H9 (cell line): ENCODE measurements around the gene NUMBL. TPM values are rescaled to one million over a fixed set of nuclear protein-coding genes. Genes with fewer than 3 reads are reported as not detected.

Experiments
- DNase-seq: peaks from one replicate; pipeline ENCODE4 v3.0.0-alpha.2; 2017
- H2AFZ ChIP-seq: one replicate; pipeline ENCODE4 v1.6.1; 2013; ENCODE audit warnings: mild to moderate bottlenecking, low read length, control low read depth, moderate library complexity
- H2AK5ac ChIP-seq: 2 replicates; pipeline ENCODE4 v1.6.1; 2013; ENCODE audit warnings: low read length, control low read depth, mixed read lengths; ENCODE audit not compliant: insufficient read length
- H2BK120ac ChIP-seq: one replicate; pipeline ENCODE4 v1.6.1; 2013; ENCODE audit warnings: low read depth, mild to moderate bottlenecking, low read length, control low read depth, inconsistent platforms; ENCODE audit not compliant: poor library complexity, severe bottlenecking
- H2BK12ac ChIP-seq: 2 replicates; pipeline ENCODE4 v1.6.1; 2013; ENCODE audit warnings: low read length, control low read depth, mixed read lengths, low read depth; ENCODE audit not compliant: insufficient read length
- H2BK15ac ChIP-seq: 2 replicates; pipeline ENCODE4 v1.6.1; 2013; ENCODE audit warnings: low read depth, low read length, control low read depth
- H2BK20ac ChIP-seq: one replicate; pipeline ENCODE4 v1.6.1; 2013; ENCODE audit warnings: low read depth, mild to moderate bottlenecking, low read length, control low read depth, inconsistent platforms; ENCODE audit not compliant: poor library complexity, severe bottlenecking
- H2BK5ac ChIP-seq: 2 replicates; pipeline ENCODE4 v1.6.1; 2013; ENCODE audit warnings: low read length, control low read depth, mixed read lengths; ENCODE audit not compliant: insufficient read length
- H3K14ac ChIP-seq: 2 replicates; pipeline ENCODE4 v1.6.1; 2013; ENCODE audit warnings: low read length, control low read depth; ENCODE audit not compliant: insufficient read depth
- H3K18ac ChIP-seq: 2 replicates; pipeline ENCODE4 v1.6.1; 2013; ENCODE audit warnings: low read depth, mild to moderate bottlenecking, mixed read lengths, low read length, control low read depth; ENCODE audit not compliant: insufficient read length
- H3K23ac ChIP-seq: 2 replicates; pipeline ENCODE4 v1.6.1; 2013; ENCODE audit warnings: low read length, control low read depth, mixed read lengths, low read depth; ENCODE audit not compliant: insufficient read length
- H3K23me2 ChIP-seq: 2 replicates; pipeline ENCODE4 v1.6.1; 2013; ENCODE audit warnings: low read depth, mild to moderate bottlenecking, mixed read lengths, low read length, control low read depth; ENCODE audit not compliant: insufficient read length, poor library complexity, severe bottlenecking
- H3K27ac ChIP-seq: 2 replicates; pipeline ENCODE4 v1.5.1; 2013; ENCODE audit warnings: low read length, control low read depth, mixed read lengths, low read depth; ENCODE audit not compliant: insufficient read length
- H3K27me3 ChIP-seq: 2 replicates; pipeline ENCODE4 v1.6.1; 2013; ENCODE audit warnings: low read length, control low read depth, inconsistent platforms; ENCODE audit not compliant: insufficient read depth
- H3K4ac ChIP-seq: 2 replicates; pipeline ENCODE4 v1.6.1; 2013; ENCODE audit warnings: low read depth, mild to moderate bottlenecking, control low read depth, inconsistent platforms, low read length, moderate library complexity
- H3K4me1 ChIP-seq: 2 replicates; pipeline ENCODE4 v1.6.1; 2013; ENCODE audit warnings: low read length, control low read depth, inconsistent platforms; ENCODE audit not compliant: insufficient read depth
- H3K4me2 ChIP-seq: 2 replicates; pipeline ENCODE4 v1.6.1; 2013; ENCODE audit warnings: low read length, control low read depth, mixed read lengths; ENCODE audit not compliant: insufficient read length, insufficient read depth
- H3K56ac ChIP-seq: 2 replicates; pipeline ENCODE4 v1.6.1; 2013; ENCODE audit warnings: low read depth, mild to moderate bottlenecking, mixed read lengths, low read length, control low read depth; ENCODE audit not compliant: insufficient read length
- H3K79me1 ChIP-seq: 2 replicates; pipeline ENCODE4 v1.6.1; 2013; ENCODE audit warnings: low read depth, mild to moderate bottlenecking, moderate library complexity, low read length, control low read depth, inconsistent platforms; ENCODE audit not compliant: insufficient read depth, poor library complexity, severe bottlenecking
- H3K79me2 ChIP-seq: 2 replicates; pipeline ENCODE4 v1.6.1; 2013; ENCODE audit warnings: low read length, control low read depth, inconsistent platforms; ENCODE audit not compliant: insufficient read depth
- H3K9ac ChIP-seq: 2 replicates; pipeline ENCODE4 v1.6.1; 2013; ENCODE audit warnings: low read length, control low read depth, mixed read lengths; ENCODE audit not compliant: insufficient read length; ENCODE audit errors: extremely low read depth
- H3K9me3 ChIP-seq: one replicate; pipeline ENCODE4 v1.6.1; 2013; ENCODE audit warnings: low read depth, low read length, inconsistent platforms; ENCODE audit not compliant: control insufficient read depth
- H3T11ph ChIP-seq: one replicate; pipeline ENCODE4 v1.6.1; 2013; ENCODE audit warnings: mild to moderate bottlenecking, low read length, control low read depth, inconsistent platforms
- H4K20me1 ChIP-seq: one replicate; pipeline ENCODE4 v1.6.1; 2013; ENCODE audit not compliant: control insufficient read depth, insufficient read length, insufficient read depth
- H4K5ac ChIP-seq: 2 replicates; pipeline ENCODE4 v1.6.1; 2013; ENCODE audit warnings: low read depth, mild to moderate bottlenecking, mixed read lengths, low read length, control low read depth; ENCODE audit not compliant: insufficient read length
- H4K8ac ChIP-seq: replicated peaks from 2 replicates; pipeline ENCODE4 v1.6.1; 2013; ENCODE audit warnings: low read length, control low read depth, mixed read lengths, low read depth; ENCODE audit not compliant: insufficient read length
- H4K91ac ChIP-seq: 2 replicates; pipeline ENCODE4 v1.6.1; 2013; ENCODE audit warnings: low read depth, mild to moderate bottlenecking, moderate library complexity, mixed read lengths, low read length, control low read depth; ENCODE audit not compliant: insufficient read length
- H3K27ac Mint-ChIP-seq, 3 experiments: 2 replicates in 2 of 3; 3 replicates in 1 of 3; pipeline ENCODE4 v1.8.0; 2020 to 2021; ENCODE audit warnings: mixed read lengths in 3 of 3, mild to moderate bottlenecking in 1 of 3, moderate library complexity in 1 of 3
- H3K27me3 Mint-ChIP-seq: 2 replicates; pipeline ENCODE4 v1.8.0; 2021; ENCODE audit warnings: low read depth, mild to moderate bottlenecking, moderate library complexity, mixed read lengths
- H3K36me3 Mint-ChIP-seq, 3 experiments: 2 replicates in 2 of 3; 3 replicates in 1 of 3; pipeline ENCODE4 v1.8.0; 2020 to 2021; ENCODE audit warnings: low read depth in 3 of 3, mixed read lengths in 3 of 3; ENCODE audit not compliant: insufficient read depth in 1 of 3
- H3K4me1 Mint-ChIP-seq, 2 experiments: 2 replicates each; pipeline ENCODE4 v1.8.0; 2020; ENCODE audit warnings: mixed read lengths in 2 of 2
- H3K4me3 Mint-ChIP-seq, 2 experiments: 2 replicates in 1 of 2; 3 replicates in 1 of 2; pipeline ENCODE4 v1.8.0; 2020 to 2021; ENCODE audit warnings: mild to moderate bottlenecking in 2 of 2, mixed read lengths in 2 of 2, moderate library complexity in 1 of 2
- H3K9me3 Mint-ChIP-seq, 2 experiments: 2 replicates in 1 of 2; 3 replicates in 1 of 2; pipeline ENCODE4 v1.8.0; 2020; ENCODE audit warnings: mild to moderate bottlenecking in 2 of 2, mixed read lengths in 2 of 2, moderate library complexity in 1 of 2
- WGBS: extraction: QIAGEN DNeasy Blood & Tissue Kit; methylation state at CpG from one replicate; pipeline ENCODE4 v1.1.7; 2013; ENCODE audit warnings: missing lambda C conversion rate, low lambda C conversion rate, mixed read lengths; ENCODE audit not compliant: insufficient read length; ENCODE audit errors: extremely low coverage; 5-methylcytosine and 5-hydroxymethylcytosine counted together
- total RNA-seq: library from RNA; stranded (reverse); gene quantifications from 2 replicates; pipeline ENCODE4 v1.2.1, GENCODE V29; 2021
- TF ChIP-seq, protein P1 (sequence below): fragments of 200-600 bp; sonication (generic); conservative IDR thresholded peaks from 3 replicates; pipeline ENCODE4 v1.8.0; 2021; ENCODE audit warnings: antibody characterized with exemption, mild to moderate bottlenecking

The NUMBL gene
- total RNA-seq, 1 experiment from 2014 or later, result 34.5 TPM

DNA sequence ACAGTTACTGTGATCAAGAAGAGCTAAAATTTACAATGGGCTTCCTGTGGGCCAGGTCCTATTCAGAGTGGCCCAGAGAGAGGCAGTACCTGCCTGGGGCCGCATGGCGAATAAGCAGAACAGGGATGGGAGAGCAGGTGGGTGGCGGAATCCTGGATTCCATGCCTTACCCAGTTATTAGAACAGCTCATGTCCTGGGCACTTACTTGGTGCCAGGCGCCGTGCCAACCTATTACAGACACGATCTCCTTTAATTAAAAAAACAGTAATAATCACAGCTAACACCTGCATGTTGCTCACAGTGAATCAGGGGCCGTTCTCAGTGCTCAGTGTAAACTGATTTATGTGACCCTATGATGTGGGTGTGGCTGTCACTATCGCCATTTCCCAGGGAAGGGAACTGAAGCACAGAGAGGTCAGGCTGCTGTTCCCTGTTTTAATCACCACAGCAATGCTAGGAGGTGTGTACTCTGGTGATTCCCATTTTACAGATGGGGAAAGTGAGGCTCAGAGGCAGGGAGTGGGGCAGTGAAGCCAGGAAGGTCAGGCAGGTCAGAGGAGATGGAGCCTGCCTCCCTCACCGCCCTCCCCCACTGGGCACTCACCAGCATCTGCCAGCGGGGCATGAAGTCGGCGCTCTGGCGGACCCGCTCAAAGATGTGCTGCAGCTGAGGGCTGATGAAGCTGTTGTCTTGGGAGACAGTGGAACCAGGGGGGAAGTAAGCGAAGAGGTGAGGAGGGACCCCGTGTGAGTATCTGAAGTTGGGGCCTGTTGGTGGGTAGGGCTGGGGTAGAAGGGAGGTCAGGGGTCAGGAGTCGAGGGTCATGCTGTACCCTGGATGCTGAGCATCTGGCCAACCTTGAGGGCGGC, 14.3 kb upstream of the NUMBL start:
- Histone ChIP-seq H2BK5ac (no peak overlapping the region), H2BK12ac (no peak overlapping the region), H3K9ac (no peak overlapping the region), H3K14ac (no peak overlapping the region; the same call in 1 of the 2 replicates), H3K4ac (no peak overlapping the region), H3T11ph (no peak overlapping the region), H2BK20ac (no peak overlapping the region), H3K23ac (no peak overlapping the region), H3K79me1 (no peaks in the 10 kb centered on the region), H4K91ac (no peak overlapping the region), H3K9me3 (no peaks in the 10 kb centered on the region), H2AK5ac (no peak overlapping the region), H3K79me2 (no peaks in the 10 kb centered on the region), H3K4me2 (no peak overlapping the region), H2AFZ (no peak overlapping the region), H2BK15ac (no peak overlapping the region), H3K18ac (no peak overlapping the region), H3K23me2 (no peaks in the 10 kb centered on the region), H3K4me1 (no peaks in the 10 kb centered on the region), H3K27ac (no peak overlapping the region), H2BK120ac (no peak overlapping the region), H3K56ac (no peak overlapping the region), H3K27me3 (no peaks in the 10 kb centered on the region), H4K5ac (no peak overlapping the region), H4K8ac (no peak overlapping the region), H4K20me1 (no peaks in the 10 kb centered on the region)
- no peak for DNase-seq
- no peaks in the 10 kb centered on the region for H3K9me3 Mint-ChIP-seq
- TF ChIP-seq, protein P1, sequence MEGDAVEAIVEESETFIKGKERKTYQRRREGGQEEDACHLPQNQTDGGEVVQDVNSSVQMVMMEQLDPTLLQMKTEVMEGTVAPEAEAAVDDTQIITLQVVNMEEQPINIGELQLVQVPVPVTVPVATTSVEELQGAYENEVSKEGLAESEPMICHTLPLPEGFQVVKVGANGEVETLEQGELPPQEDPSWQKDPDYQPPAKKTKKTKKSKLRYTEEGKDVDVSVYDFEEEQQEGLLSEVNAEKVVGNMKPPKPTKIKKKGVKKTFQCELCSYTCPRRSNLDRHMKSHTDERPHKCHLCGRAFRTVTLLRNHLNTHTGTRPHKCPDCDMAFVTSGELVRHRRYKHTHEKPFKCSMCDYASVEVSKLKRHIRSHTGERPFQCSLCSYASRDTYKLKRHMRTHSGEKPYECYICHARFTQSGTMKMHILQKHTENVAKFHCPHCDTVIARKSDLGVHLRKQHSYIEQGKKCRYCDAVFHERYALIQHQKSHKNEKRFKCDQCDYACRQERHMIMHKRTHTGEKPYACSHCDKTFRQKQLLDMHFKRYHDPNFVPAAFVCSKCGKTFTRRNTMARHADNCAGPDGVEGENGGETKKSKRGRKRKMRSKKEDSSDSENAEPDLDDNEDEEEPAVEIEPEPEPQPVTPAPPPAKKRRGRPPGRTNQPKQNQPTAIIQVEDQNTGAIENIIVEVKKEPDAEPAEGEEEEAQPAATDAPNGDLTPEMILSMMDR, result no peak
- no CpG with 5 or more reads among the region's 18 CpGs for WGBS
- H3K27ac Mint-ChIP-seq, result no peak overlapping the region
- no peaks in the 10 kb centered on the region; the same call in 1 of the 2 replicates for H3K27me3 Mint-ChIP-seq
- peaks cover 29 to 66% (median 63%) of the 10 kb centered on the region in 3 experiments for H3K36me3 Mint-ChIP-seq
- H3K4me1 Mint-ChIP-seq, result peaks cover 5 to 13% of the 10 kb centered on the region in 2 experiments; a peak in 3 of 4 replicates
- H3K4me3 Mint-ChIP-seq, result no peak overlapping the region
